GM04503 (cell line): ENCODE data around the gene AUTS2.

Experiments
- DNase-seq: peaks from one replicate; pipeline ENCODE4 v3.0.0-alpha.2; 2012; ENCODE audit warnings: low read depth

The AUTS2 gene

GRCh38 chr7:69598081-69598486 lies at the start of gene AUTS2:
Gene AUTS2 (plus strand): TSS chr7:69598475. CDS start chr7:69599654, 1,179 bp downstream.
- DNase-seq: no peak

- no peak for DNase-seq
Observed at GRCh38 chr7:69550991-69551390, 47.3 kb upstream of the AUTS2 start.

GRCh38 chr7:69553190-69553589 lies 45.1 kb upstream of the AUTS2 start:
- no peak for DNase-seq

GRCh38 chr7:69561266-69561960 lies 36.9 kb upstream of the AUTS2 start:
- DNase-seq: no peak

- peak; percentile 14 for DNase-seq
Observed at GRCh38 chr7:69564454-69565417, 33.5 kb upstream of the AUTS2 start.

- no peak for DNase-seq
Observed at GRCh38 chr7:69567800-69568199, 30.5 kb upstream of the AUTS2 start.

- no peak for DNase-seq
Observed at GRCh38 chr7:69568266-69568665, 30.0 kb upstream of the AUTS2 start.

- no peak for DNase-seq
Observed at GRCh38 chr7:69575651-69576050, 22.6 kb upstream of the AUTS2 start.

GRCh38 chr7:69577221-69577620 lies 21.1 kb upstream of the AUTS2 start:
- no peak for DNase-seq

GRCh38 chr7:69585169-69585568 lies 13.1 kb upstream of the AUTS2 start:
- no peak for DNase-seq

GRCh38 chr7:69586321-69586720 lies 12.0 kb upstream of the AUTS2 start:
- no peak for DNase-seq

- no peak for DNase-seq
Observed at GRCh38 chr7:69588773-69589172, 9.5 kb upstream of the AUTS2 start.

GRCh38 chr7:69591805-69592204 lies 6.5 kb upstream of the AUTS2 start:
- no peak for DNase-seq

GRCh38 chr7:69593511-69593910 lies 4.8 kb upstream of the AUTS2 start:
- DNase-seq: no peak

- no peak for DNase-seq
Observed at GRCh38 chr7:69595415-69595814, 2.9 kb upstream of the AUTS2 start.

GRCh38 chr7:69596056-69596455 lies 2.2 kb upstream of the AUTS2 start:
- DNase-seq: no peak

- no peak for DNase-seq
Observed at GRCh38 chr7:69596723-69597277, 1.5 kb upstream of the AUTS2 start.

- DNase-seq: no peak
Observed at GRCh38 chr7:69597278-69598076, 798 bp upstream of the AUTS2 start.

GRCh38 chr7:69598487-69599285 lies 411 bp downstream of the AUTS2 start:
- no peak for DNase-seq

GRCh38 chr7:69599286-69599954 lies 1.1 kb downstream of the AUTS2 start:
- DNase-seq: no peak
